ENCODE results near the gene C4orf33.
A peak's percentile ranks its signal among the peaks of the same experiment; 100 is the strongest.

The C4orf33 gene

DNA sequence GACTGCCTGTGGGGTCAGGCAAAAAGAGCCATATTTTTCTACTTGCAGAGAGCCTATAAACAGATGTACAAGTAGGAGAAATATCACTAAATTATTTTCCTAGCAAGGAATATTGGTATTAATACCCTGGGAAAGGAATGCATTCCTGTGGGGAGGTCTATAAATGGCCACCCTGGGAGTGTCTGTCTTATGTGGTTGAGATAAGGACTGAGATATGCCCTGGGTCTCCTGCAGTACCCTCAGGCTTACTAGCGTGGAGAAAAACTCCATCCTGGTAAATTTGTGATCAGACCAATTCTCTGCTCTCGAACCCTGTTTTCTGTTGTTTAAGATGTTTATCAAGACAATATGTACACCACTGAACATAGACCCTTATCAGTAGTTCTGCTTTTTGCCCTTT, 35.4 kb downstream of the C4orf33 start:
- DNase-seq: no peak

DNA sequence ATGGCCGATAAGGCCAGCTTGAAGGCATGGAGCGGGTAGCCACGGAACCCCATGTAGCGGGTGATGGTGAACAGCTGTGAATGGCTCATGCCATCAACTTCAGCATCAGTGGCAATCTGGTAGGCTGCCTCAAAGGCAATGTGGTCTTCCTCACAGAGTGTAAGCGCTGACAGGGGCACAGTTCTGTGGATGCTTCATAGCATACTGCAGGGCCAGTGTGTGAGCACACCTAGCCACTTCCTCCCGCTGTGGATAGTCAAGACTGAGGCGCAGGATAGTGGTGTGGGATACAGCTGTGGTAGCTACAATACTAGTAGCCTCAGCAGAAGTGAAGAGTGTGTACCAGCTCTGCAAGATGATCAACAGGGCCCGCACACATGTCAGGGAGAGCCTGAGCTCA, 40.5 kb downstream of the C4orf33 start:
- DNase-seq: no peak

DNA sequence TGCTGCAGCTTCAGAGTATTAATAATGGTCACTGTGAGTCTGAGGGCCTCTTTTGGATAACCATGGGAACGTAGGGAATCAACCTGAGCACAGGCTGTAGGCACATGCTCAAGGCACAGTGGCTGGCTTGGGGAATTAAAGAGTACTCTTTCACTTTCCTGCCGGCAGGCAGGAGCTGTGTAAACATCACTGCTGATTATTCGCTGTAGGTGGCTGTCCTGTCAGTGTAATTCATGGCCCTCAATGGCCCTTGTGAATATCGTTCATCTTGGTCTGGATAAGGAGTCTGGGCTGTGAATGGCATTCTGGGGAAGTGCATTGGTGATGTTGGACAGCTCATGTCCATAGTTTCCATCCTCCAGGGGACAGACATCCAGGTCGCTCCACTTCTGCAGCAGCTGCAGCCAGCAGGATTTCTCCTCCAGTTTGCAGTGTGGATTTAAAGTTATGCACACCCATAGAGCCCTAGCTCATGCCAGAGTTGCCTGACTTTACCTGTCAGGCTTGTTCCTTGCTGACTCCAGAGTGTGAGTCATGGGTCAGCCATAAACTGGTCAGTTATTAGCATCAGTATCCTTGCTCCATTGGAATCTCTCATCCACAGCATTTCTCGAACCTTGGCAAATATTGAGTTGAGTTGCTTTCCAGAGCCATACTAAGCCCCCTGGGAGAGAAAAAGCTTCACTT, 43.0 kb downstream of the C4orf33 start:
- no peak for DNase-seq

DNA sequence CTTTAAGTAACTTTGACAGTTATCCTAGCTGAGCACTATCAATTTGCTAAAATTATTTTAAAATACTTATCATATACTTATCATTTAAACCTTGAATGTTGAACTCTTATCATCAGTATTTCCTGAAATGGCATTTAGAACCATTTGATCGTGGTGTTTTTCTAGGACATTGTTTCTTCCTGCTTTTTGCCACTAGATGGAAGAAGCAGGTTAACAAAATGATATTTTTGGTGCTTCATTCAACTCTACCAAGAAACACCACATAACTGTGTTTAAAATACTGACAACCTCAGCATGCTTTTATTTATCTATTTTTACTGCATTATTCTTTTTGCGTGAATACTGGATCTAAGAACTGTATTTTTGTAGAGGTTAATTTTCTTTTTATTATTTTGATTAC, 44.6 kb downstream of the C4orf33 start:
- peak in 1 of 3 donors; percentile 7 for DNase-seq

GRCh38 chr4:129143359-129143758, 47.4 kb downstream of the C4orf33 start:
- no peak for DNase-seq

GRCh38 chr4:129144755-129145206, 48.8 kb downstream of the C4orf33 start:
- DNase-seq: no peak

DNA sequence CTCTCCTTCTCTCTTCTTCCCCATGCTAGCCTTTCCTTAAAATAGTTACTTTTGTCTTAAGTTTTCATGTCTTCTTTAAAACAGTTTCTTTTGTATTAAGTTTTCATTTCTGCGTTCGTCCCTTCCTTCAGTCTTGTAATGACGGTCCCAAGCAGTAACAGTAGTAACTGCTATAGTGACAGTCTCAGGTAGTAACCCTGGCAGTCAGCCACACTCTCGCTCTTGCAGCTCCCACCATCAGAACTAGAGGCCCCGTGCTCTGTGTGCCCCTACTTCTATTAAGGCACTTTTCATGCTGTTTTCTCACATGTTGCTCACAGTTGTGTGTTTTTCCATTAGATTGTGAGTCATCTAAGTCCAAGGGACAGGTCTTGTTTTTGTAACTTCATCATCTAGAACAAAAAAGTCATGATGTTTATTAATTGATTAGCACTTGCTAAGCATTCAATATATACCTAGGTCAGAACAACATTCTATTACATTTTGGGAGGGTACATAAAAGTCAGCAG, 49.3 kb downstream of the C4orf33 start:
- no peak for DNase-seq

DNA sequence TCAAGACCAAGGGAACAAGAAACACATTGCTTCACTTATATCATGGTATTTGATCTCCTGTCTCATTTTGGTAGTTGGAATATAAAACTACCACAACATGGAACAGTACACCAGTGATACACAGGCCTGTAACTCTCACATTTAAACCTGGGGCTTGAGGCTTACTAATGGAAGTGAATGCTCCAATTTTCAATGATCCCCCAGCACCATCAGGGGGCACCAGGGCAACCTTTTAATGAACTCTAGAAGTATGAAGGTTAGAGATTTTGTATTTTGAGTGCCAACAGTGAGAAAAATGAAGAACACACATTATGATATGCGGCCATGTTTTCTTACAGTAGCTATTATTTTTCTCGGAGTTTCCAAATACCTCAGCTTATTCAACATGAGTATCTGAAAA, 50.7 kb downstream of the C4orf33 start:
- DNase-seq: no peak

DNA sequence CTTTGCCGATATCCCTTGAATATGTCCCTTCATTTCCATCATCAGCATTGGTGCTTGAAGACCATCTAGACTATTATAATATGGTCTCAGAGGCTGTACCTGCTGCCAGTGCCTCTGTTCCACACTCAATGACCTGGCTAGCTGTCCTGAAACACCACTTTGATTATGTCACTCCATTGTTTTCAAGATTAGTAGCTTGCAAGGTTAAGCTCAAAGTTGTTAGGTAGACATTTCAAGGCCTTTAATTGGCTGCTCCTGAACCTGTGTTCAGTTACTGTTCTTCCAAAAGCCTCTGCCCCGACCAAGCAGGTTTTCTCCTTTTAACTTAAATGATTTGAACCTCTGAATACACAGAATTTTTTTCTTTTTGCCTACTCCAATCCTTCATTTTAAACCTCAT, 52.9 kb downstream of the C4orf33 start:
- DNase-seq: no peak

DNA sequence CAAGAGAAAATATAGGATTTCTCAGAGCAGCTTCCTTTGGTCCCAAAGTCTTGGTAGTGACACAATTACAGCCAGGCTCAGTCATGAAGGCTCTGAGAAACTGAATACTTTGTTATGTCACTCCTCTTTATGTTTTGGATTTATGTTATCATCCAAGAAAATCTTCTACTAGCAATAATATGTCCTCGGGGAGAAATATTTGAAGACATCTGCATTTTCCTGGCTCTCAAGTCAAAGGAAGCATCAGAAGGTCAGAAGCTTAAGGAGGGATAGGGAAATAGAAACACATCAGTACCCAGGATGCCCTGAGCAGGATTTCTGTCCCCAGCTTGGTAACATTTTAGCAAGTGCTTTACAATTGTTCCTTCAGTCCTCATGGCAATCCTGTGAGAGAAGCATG, 54.0 kb downstream of the C4orf33 start:
- DNase-seq: no peak

- no peak for DNase-seq
Observed at GRCh38 chr4:129152350-129152749, 56.4 kb downstream of the C4orf33 start.

DNA sequence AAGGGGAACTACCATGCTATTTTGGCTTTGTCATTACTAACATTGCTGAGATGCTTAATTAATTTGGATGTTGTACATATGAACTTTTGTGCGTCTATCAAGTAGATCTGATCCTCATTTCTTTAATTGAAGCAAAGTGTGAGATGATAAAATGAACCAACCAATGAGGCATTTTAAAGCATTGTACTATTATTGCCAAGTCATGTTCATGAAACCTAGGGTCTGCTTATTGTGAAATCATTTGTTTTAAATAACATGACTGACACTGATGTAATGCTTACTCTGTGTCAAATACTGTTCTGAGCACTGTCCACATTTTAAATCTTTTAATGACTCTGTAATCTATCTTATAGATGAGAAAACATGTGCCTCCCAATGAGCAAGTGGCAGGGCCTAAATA, 57.7 kb downstream of the C4orf33 start:
- DNase-seq: no peak

DNA sequence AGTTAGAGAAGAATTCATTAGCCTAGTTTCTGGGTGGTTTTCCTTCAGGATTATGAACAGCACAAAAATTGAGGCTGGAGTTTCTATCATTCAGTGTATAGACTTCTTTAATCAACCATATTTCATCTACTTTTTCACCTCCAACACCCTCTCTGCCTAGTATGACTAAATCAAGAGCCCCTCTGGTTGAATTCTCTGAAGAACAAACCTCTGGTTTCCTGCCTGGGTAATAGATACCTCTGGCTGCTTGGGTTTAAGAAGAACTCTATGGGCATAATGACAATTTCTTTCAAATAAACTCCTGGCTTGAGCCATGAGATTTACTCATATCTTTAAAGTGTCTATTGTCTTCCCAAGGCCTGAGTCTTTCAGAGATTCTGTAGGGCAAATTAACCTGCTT, 66.5 kb downstream of the C4orf33 start:
- DNase-seq: no peak

- no peak for DNase-seq
Observed at GRCh38 chr4:129163427-129163826, 67.5 kb downstream of the C4orf33 start.

DNA sequence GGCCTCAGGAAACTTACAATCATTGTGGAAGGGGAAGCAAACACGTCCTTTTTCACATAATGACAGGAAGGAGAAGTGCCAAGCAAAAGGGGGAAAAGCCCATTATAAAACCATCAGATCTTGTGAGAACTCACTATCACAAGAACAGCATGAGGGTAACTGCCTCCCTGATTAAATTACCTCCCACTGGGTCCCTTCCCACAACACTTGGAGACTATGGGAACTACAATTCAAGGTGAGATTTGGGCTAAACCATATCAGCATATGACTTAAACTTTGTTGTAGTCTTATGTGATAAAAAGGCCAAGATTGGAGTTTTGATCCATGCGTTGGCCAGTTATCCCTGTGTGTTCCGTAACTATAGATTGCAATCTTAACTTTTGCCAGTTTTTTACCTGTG, 68.3 kb downstream of the C4orf33 start:
- no peak for DNase-seq

Data from suppressor macrophage treated with lipopolysaccharide for 1 hour (primary cell).